Suppressor macrophage treated with lipopolysaccharide for 4 hours (primary cell): ENCODE measurements around the gene LINC01488.

Experiments
- DNase-seq: peaks from one replicate; pipeline ENCODE4 v3.0.0-alpha.2; 2020

Gene LINC01488

DNA sequence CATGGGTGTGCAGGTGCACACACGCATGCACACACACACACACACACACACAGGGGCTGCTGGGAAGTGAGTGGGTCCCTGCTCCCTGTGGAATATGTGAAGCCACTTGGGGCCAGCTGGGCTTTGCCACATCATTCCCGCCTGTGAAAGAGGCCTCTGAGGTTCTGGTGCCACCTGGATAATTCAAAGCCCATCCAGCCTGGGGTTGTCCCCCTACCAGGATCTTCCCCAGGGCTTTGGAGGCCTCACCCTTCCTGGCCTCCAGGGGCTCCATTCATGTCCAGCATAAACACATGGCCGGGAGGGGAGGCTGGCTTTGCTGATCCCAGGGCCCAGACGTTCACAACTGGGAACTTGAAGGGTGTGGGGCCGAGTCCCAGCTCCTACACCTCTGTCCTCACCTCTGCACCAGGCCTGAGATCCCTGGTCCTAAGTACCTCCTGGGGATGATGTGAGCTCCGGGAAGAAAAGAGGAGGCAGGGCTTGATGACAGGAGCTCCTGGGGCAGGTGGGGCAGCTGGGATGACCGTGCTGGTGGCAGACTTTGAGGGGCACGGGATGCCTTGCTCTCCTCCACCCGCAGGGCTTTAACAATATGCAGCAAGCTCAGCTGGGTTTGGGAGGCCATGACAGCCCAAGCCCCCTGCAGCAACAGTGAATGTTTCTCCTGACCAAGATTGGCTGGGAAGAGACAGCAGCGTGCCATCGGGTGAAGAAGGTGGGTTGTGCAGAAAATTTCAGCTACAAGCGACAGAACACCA is 14.2 kb downstream of the LINC01488 start:
- DNase-seq: no peak

DNA sequence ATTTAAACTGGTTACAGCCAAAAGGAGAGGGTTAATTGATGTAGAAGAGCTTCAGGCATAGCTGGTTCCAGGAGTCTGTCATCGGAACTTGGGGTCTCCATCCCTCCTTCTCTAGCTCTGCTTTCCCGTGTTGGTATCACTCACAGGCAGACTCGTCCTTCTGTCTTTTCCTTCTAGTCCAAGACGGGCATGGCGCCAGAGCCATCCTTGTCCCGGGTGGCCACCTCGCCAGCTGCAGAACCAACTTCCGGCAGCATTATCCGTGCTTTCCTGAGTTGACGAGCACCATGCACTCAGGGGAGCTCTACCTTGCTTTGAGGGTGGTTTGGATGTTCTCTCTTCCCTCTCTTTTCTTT is 14.7 kb downstream of the LINC01488 start:
- no peak for DNase-seq

DNA sequence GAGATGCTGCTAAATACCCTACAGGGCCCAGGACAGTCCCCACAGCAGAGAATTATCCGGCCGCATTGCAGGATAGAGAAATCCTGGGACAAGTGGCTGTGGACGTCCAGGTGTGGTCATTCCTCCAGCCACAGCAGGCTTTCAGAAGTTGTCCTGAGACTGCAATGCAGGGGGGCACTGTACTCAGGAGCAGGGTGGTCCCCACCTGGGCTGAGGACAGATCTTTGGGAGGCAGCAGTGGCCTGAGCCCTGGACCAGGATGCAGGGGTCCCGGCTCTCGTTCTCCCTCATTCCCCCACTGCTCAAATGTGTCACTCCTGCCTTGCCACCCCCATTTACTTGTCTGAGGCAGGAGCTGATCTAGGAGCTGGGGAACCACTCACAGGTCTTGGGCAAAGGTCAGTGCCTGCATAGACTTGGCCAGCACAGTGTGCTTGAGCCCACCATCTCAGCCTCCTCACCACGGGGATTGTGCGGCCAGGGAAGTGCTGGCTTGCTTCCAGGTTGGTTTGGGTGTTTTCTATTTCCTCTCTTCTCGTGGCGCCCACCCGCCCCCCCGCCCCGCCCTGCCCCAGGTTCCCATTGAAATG is 15.3 kb downstream of the LINC01488 start:
- DNase-seq: no peak

DNA sequence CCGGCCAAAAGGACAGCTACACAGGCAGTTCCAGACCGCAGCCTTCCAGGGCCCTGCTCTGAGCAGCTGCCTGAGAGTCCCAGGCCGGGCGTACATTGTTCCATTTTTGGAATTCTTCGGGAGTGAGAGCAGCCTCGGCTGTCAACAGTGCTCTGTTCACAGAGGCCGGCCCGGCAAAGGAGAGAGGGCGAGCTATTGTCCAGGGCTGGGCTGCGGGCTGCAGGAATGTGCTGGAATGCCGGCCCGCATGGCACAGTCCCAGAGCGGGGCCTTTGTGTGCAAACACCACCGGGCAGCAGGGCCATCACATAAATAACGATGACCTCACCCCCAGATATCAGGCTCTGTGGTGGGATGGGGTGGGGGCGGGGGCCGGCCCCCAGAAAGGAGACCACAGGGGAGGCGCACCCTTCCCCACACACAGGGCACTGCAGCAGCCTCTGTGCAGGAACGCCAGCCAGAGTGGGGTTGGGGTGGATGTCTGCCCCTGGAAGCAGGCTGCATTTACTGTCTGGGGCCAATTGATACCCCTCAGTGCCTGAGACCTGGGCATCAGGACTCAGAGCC is 15.8 kb downstream of the LINC01488 start:
- DNase-seq: no peak

DNA sequence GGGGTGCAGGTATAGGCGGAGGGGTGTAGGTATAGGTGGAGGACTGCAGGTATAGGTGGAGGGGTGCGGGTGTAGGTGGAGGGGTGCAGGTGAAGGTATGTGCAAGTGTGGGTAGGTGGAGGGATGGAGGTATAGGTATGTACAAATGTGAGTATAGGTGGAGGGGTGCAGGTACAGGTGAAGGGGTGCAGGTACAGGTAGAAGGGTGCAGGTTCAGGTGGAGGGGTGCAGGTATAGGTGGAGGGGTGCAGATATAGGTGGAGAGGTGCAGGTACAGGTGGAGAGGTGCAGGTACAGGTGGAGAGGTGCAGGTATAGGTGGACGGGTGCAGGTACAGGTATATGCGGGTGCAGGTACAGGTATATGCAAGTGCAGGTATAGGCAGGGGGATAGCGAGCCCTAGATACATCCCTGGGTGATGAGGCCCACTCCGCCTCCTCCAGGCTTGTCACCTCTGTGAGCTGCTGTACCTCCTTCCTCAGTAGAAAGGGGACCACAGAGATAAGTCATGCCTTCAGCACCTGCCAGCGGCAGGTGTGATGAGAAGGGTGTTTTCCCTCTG is 17.2 kb downstream of the LINC01488 start:
- DNase-seq: no peak

DNA sequence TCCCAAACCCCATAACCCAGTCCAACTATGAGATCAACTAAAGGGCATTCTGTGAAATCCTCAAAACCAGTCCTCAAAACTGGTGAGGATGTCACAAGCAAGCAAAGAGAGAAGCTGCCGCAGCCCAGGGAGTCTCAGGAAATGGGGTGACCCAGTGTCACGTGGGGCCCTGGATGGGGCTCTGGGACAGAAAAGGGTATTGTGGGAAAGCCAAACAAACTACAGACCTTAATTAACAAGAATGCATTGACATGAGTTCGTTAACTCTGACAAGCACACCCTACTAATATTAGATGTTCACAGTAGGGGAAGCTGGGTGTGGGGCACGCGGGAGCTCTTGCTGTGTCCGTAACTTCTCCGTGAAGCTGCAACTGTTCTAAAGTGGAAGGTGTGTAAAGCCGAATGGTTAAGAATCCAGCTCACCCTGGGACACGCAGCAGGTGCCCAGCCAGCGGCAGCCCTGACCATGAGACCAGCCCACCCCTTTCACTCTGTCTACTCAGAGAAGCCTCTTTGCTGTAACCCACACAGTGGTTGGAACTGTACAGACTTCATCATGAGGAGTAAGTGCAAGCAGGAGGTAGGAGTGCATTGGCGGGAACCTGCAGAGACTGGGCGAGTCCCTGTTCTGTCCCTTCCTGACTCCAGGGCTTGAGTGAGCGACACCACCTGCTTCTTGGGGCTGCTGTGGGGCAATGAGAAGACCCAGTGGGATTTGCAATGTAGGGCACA is 17.9 kb downstream of the LINC01488 start:
- peak; percentile 19 for DNase-seq

DNA sequence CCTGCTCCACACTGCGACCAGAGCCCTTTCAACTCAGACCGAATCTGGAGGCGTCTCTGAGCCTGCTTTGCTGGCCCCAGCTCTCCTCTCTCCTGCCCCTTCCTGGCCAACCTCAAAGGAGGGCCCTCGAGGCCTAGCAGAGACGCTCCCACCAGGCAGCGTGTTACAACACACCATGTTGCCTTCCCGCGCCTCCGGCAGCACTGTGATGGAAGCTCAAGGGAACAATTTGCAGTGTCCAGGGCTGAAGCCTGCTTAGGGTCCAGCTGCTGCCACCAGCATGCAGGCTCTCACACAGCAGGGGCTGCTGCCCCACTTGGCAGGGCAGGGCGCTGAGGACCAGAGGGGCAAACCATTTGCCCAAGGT is 18.4 kb downstream of the LINC01488 start:
- DNase-seq: no peak

DNA sequence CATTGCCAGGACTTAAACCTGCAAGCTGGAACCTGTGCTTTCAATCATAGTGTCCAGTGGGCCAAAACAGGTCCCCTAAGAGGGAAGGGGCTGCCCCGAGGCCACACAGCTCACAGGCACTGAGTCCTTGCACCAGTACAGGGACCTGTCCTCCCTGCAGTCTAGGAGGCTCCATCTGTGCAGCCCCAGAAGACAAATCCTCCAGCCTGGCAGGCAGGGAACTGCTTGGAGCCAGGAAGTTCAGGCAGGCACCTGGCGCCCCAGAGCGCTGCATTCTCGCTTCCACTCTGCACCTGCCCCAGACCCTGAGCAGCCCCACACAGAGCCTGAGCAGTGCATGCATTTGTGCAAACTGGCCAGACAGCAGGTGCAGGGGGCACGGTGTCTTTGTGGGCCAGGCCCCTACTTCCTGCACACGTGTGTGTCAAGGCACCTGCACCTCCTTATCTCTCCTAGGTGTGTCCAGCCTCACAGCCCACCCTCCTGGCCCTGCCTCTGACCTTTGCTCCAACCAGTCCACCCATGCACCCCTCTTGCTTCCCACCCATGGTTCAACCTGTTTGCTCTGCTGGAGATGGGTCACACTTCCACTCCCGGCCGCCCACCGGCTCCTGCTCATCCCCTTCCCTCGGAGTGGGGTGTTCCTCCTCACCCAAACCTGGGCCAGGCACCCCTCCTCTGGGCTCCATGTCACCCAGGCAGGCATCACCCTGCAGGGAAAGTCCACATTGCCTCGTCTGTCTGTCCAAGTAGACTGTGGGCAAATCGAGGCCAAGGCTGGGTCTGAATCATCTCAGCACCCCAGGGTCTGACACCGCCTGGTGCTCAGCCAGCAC is 19.0 kb downstream of the LINC01488 start:
- no peak for DNase-seq

DNA sequence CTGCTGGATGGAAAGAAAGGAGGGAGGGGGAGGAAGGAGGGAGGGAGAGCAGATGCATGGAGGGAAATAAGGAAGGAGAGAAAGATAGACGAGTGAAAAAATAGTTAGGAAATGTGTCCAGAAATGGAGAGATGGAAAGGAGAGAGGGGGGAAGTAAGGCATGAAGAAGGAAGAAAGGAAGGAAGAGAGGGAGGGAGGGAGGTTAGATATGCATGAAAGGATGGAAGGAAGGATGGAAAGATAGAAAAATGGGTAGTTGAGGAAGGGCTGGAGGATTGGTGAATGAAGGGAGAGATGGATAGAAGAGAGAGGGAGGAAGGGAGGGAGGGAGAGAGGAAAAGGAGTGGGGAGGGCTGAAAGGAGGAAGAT is 19.6 kb downstream of the LINC01488 start:
- DNase-seq: no peak

DNA sequence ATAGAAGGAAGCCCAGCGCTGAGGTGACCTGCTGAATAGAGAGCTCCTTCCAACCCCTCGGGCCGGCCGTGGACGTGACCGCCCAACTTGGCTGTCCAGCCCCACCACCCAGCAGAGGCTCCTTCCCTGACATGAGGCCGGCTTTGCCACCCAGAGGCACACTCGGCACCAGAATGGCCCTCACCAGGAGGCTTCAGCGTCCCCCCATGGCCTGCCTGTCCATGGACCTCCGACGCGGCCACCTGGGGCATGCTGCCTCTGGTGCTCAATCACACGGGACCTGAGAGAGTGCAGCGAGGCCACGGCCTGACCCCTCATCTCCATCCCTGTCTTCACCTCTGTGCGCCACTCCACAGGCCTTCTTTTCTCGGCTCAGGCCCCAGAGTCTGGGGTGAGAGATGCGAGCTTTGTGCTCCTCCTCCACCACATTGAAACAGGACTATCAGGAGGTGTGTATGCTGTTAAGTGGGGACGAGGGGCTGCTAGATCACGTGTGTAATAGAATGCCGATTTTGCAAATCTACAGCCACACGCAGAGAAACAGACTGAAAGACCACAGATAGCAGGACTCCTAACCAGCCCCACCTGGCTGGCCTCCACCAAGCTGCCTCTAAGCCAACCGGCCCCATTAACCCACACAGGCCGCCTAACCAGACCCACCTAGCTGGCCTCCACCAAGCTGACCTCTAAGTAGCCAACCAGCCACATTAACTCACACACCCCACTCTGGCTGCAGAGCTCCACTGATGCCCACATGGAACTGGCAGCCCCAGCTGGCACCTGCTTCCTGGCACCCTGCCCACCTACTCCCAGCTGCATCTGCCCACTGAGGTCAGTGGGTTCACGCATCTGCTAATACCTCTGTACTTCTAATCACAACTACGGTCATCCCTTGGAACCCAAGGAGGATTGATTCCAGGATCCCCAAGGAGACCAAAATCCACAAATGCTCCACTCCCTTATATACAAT is 20.7 kb downstream of the LINC01488 start:
- no peak for DNase-seq

DNA sequence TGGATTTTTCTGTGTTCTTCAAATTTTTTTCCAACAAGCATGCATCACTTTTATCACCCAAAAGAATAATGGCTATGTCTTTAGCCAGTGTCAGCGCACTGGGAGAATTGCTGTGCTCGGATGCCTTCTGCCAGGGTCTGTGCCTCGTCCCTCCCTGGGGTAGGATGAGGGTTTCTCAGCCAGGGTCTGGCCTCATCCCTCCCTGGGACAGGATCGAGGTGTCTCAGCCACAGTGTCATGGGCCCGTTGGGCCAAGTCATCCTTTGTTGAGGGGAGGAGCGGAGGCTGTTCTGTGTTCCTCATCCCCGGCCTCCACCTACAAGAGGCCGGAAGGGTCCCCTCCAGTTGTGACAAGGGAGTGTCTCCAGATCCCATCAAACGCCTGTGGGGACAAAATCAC is 22.7 kb downstream of the LINC01488 start:
- DNase-seq: no peak

DNA sequence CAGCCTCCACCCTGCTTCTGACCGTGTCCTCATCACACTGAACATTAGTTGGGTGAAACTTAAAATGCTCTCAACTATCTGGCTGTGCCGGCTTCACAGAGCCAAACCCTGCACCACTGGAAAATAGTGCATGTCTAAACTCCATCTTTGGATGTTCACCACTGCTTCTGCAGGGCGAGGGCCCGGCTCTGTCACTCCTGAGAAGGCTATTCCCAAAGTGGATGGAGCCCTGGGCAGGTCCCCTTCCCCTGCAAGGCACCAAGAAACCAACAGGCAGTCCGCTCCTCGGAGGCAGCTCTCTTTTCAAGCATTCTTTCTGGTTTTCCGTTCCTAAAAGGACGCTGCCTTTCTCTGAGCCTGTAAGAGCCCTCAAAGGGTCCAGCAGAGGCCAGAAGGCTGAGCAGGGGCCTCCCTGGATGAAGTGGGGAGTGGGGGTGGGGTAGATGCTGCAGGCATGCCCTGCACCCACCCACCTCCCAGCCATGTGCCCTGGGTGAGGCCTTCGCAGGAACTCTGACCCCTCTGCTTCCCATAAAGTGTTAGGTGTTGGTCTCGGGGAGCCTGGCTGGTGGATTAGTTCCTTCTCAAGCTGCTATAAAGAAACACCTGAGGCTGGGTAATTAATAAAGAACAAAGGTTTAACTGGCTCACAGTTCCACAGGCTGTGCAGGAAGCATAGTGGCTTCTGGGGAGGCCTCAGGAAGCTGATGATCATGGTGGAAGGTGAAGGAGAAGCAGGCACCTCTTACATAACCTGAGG is 23.3 kb downstream of the LINC01488 start:
- no peak for DNase-seq

DNA sequence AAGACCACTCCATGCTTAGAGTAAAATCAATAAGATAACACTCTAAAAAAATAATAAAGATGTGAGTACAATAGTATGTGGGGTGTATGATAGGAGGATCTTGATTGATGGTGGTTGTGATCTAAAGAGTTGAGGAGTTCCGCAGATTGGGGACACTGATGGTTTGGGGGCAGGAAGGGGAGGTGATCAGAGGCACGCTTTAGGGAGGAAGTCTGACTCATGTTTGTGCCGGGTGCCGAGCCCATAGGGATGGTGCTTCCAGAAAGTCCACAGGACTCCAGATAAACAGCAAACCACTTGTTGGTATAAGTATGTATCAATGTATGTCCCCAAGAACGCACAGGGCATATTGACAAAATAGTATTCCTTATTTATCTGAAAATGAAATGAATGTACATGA is 27.5 kb downstream of the LINC01488 start:
- DNase-seq: no peak

DNA sequence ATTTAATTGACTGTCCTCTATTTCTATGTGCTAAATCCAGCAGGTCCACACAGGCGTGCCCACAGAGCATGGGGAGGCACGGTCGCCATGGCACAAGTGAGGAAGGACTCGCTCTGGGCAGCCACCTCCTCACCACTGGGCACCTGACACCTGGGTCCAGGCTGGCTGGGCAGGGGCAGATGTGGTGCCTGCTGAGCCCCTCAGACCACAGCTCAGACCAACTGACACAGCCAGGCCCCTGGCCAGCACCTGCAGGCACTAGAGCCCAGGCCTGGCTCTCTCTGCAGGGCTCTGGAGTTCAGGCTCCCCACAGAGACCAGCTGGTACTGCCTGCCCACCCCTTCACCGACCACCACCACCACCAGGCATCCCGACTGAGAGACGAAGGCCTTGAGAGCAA is 27.9 kb downstream of the LINC01488 start:
- DNase-seq: no peak

DNA sequence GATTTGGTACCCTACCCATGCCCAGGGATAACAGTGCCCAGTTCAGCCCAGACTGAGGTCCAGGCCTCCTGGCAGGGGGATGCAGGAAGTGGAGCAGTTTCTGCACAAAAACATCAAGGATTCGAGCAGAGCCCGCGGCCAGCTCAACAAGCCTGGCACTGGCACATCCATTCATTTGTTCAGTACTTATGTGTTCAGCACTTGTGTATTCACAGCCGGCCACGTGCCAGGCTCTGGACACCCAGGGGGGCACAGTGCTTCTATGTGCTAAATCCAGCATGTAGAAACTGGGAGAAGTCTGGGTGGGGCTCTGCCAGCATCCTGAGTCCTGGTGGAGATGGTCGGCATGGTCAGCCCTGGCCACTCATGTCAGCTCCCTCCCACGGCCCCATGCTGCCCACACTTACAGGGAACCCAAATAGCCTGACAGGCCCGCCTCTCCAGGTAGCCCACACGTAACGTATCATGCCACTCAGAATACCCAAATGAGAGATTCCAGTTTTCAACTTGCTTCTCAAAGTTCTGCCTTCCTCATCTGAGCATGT is 28.5 kb downstream of the LINC01488 start:
- no peak for DNase-seq

DNA sequence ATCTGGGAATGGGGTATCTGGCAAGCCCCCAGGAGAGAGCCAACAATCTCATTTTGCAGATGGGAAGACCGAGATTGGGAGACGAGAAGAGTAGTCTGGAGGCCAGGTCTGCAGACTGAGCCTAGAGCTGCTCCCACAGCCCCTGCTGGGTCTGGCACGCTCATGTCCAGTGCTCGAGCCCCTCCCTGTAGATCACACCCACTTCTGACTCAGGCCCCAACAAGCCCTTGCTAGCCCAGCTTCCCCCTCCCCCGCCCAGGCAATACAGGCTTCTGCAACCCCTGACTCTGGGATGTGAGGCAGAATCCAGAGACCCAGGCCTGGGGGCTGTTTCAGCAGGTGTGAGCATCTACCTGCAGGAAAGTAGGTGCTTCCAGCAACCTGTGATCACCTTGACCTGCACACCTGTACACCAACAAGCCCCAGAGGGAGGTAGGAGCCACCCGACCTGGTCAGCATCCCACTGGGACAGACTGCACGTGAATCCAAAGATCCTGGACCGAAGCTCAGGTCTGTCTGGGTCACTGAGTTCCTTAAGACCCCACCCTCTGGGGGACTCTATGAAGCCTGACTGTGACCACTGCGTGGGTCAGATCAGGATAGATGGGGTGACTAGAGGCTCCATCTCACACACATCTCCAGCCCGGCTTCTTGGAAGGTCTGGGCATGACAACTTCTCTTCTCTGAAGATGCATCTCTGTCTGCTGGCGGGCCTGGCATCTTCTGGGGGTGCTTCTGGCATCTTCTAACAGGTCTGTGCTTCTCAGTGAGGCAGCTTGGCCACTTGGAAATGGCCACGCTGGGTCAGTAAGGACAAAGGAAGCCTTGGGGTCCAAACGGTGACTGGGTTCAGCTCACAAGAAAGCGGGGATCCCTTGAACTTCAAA is 29.3 kb downstream of the LINC01488 start:
- DNase-seq: no peak

DNA sequence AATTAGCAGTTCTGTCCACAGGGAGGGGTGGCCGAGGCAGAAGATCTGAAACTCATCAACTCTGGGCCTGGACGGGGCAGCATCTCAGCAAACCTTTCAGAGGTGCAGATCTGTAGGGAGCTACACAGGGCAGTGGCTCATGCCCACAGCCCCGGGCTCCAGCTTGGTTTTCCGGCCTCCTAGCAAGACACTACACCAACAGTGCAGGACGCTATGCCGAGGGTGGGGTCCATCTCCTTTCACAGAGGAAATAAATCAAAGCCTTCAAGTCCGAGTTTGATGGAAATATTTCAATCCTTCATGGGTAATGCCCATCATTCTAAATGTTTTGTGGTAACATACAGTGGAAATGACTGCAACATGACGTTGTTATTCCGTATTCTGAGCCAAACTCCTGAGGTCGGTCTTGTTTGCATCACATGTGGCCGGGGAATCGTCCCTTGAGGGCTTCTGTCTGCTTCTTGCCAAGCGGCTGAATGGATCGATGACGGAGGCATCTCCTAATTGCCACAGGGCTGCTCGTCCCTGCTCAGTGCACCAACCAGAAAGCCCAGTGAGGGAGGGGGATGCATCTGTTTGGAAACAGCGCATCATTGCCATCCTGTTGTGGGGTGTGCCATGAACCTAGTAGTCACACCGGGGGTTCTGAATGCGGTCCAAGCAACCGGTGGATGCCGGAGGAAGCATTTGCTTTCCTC is 30.0 kb downstream of the LINC01488 start:
- no peak for DNase-seq

DNA sequence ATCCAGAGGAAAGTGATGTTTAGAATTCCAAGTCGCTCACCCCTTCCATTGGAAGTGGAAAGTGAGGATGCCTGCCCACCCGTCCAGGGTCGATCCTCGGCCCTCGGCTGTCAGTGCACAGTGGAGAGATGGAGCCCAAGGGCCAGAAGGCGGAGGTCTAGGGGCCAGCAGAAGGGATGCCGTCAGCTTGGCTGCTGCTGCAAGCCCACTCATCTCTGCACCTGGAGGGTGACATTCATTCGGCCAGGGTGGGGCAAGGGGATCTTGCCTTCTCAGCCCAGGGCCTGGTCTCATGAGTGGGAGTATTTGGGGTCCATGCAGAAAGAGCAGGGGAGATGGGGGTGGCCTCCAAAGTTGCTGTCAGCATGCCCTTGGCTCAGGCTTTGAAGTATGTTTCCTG is 30.7 kb downstream of the LINC01488 start:
- no peak for DNase-seq

DNA sequence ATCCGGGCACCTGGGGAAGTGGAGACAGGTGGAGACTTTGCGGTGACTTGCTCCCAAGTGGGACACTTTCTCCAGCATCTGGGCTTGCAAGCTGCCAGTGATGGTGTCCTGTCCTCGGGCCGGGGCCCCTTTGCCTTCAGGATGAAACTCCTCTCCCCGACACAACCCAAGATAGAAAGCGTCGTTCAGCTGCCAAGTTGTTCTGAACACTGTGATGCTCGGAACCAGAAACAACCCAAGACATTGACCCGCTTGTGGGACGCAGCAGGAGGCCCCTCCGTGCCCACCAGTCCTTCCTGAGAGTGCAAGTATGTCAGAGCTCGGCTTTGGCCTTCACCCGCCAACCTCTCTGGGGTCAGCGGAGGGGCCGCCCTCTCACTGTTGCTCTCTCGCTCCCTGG is 31.3 kb downstream of the LINC01488 start:
- no peak for DNase-seq
